Panc1 (cell line): ENCODE measurements around the gene GRIFIN. TPM values are rescaled to one million over a fixed set of nuclear protein-coding genes. Genes with fewer than 3 reads are reported as not detected.

Experiments
- ATAC-seq: fragments of 200-7000 bp; cut with Tn5 transposase; 2 replicates; pipeline ENCODE4 v1.9.1; 2020; ENCODE audit warnings: mild to moderate bottlenecking, moderate library complexity
- BruUV-seq: library from RNA; stranded (reverse); fragments of 400-500 nt; replicated peaks from 2 replicates; lab custom pipeline; 2021; lab: Mats Ljungman, UMichigan
- CTCF ChIA-PET: fragments of 300-600 bp; sonication (Branson Sonifier 250); formaldehyde crosslinking; loops from one replicate; lab custom pipeline; 2022; ENCODE audit warnings: antibody characterized with exemption; lab: Charles Lee
- POLR2A ChIA-PET: fragments of 300-600 bp; sonication (Branson Sonifier 250); formaldehyde crosslinking; loops from one replicate; lab custom pipeline; 2022; ENCODE audit warnings: antibody characterized with exemption; lab: Charles Lee
- DNase-seq: peaks from one replicate; pipeline ENCODE4 v3.0.0-alpha.2; 2010; ENCODE audit warnings: low read depth, low spot score
- H3K27ac ChIP-seq: 2 replicates; pipeline ENCODE4 v1.5.1; 2011; ENCODE audit warnings: mild to moderate bottlenecking, low read length, inconsistent platforms
- H3K27me3 ChIP-seq: fragments of 200-500 bp; sonication (Bioruptor generic); 2 replicates; pipeline ENCODE4 v1.6.0; 2014; ENCODE audit warnings: low read length, inconsistent platforms; ENCODE audit not compliant: control insufficient read depth, insufficient read depth
- H3K36me3 ChIP-seq: fragments of 200-500 bp; sonication (Bioruptor generic); 2 replicates; pipeline ENCODE4 v1.5.1; 2014; ENCODE audit warnings: inconsistent platforms, mild to moderate bottlenecking, low read length, moderate library complexity; ENCODE audit not compliant: control insufficient read depth, insufficient read depth
- H3K4me1 ChIP-seq: 2 replicates; pipeline ENCODE4 v1.5.1; 2011; ENCODE audit warnings: inconsistent platforms, mild to moderate bottlenecking, low read length, moderate library complexity; ENCODE audit not compliant: control insufficient read depth, insufficient read depth
- H3K4me3 ChIP-seq, 2 experiments: 2 replicates each; pipeline ENCODE4 v1.5.1; 2011 to 2012; ENCODE audit warnings: low read depth in 2 of 2, low read length in 2 of 2, mild to moderate bottlenecking in 2 of 2, inconsistent platforms in 1 of 2, moderate library complexity in 1 of 2
- H3K9me3 ChIP-seq: fragments of 200-500 bp; sonication (Bioruptor generic); 2 replicates; pipeline ENCODE4 v1.5.1; 2014; ENCODE audit warnings: low read depth, mild to moderate bottlenecking, inconsistent platforms, low read length, moderate library complexity; ENCODE audit not compliant: control insufficient read depth, insufficient read depth
- POLR2AphosphoS5 ChIP-seq: IDR thresholded peaks from 2 replicates; pipeline ENCODE4 v1.6.1; 2012; ENCODE audit warnings: mild to moderate bottlenecking, low read depth, low read length, moderate library complexity
- SIN3A ChIP-seq: IDR thresholded peaks from 2 replicates; pipeline ENCODE4 v1.6.1; 2012; ENCODE audit warnings: low read depth, mild to moderate bottlenecking, low read length, moderate library complexity, borderline replicate concordance; ENCODE audit not compliant: insufficient read depth
- TCF7L2 ChIP-seq: IDR thresholded peaks from 2 replicates; pipeline ENCODE4 v1.6.1; 2011; ENCODE audit warnings: mild to moderate bottlenecking, low read depth, low read length, inconsistent platforms
- in situ Hi-C: cut with HindIII; loops from 2 replicates; pipeline ENCODE4 v1.10.0; 2016; ENCODE audit warnings: low sequenced_read_pairs, low pct_unique_long_range_greater_than_20kb
- intact Hi-C: fragments of 100-400 bp; cut with micrococcal nuclease; formaldehyde crosslinking; loops from one replicate; pipeline ENCODE4 v1.10.0; 2022; ENCODE audit not compliant: unreplicated experiment
- total RNA-seq: library from RNA; stranded (reverse); gene quantifications from one replicate; pipeline ENCODE4 v1.2.1, GENCODE V29; 2021; ENCODE audit not compliant: unreplicated experiment
- TF ChIP-seq, protein P1 (sequence below), 2 experiments: IDR thresholded peaks; 2 replicates each; pipeline ENCODE4 v1.6.1; 2011 to 2012; ENCODE audit warnings: low read depth in 2 of 2, control low read depth in 1 of 2, low read length in 1 of 2, mild to moderate bottlenecking in 1 of 2, moderate library complexity in 1 of 2; ENCODE audit not compliant: insufficient read depth in 1 of 2
- TF ChIP-seq, protein P2 (sequence below): fragments of 450-650 bp; IDR thresholded peaks from 2 replicates; pipeline ENCODE4 v1.5.1; 2017; ENCODE audit warnings: mild to moderate bottlenecking

The GRIFIN gene
- total RNA-seq, 1 experiment from 2014 or later = not detected

DNA sequence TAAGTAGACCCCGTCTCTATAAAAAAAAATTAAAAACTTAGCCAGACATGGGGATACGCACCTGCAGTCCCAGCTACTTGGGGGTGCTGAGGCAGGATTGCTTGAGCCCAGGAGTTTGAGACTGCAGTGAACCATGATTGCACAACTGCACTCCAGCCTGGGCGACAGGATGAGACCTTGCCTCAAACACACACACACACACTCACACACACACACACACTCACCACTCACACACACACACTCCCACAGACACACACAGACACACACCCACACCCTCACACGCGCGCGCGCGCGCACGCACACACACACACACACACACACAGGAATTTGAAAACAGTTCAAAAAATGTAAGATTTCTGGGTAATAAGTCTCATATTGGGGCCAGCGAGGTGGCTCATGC lies 8.7 kb upstream of the GRIFIN start:
- Histone ChIP-seq H3K9me3 (peaks cover 4% of the 10 kb centered on the region; the same call in 1 of the 2 replicates), H3K4me1 (peaks cover 8% of the 10 kb centered on the region), H3K36me3 (no peaks in the 10 kb centered on the region), H3K27ac (no peak overlapping the region), H3K4me3 (no peak overlapping the region), H3K27me3 (no peaks in the 10 kb centered on the region)
- TF ChIP-seq, protein P1, sequence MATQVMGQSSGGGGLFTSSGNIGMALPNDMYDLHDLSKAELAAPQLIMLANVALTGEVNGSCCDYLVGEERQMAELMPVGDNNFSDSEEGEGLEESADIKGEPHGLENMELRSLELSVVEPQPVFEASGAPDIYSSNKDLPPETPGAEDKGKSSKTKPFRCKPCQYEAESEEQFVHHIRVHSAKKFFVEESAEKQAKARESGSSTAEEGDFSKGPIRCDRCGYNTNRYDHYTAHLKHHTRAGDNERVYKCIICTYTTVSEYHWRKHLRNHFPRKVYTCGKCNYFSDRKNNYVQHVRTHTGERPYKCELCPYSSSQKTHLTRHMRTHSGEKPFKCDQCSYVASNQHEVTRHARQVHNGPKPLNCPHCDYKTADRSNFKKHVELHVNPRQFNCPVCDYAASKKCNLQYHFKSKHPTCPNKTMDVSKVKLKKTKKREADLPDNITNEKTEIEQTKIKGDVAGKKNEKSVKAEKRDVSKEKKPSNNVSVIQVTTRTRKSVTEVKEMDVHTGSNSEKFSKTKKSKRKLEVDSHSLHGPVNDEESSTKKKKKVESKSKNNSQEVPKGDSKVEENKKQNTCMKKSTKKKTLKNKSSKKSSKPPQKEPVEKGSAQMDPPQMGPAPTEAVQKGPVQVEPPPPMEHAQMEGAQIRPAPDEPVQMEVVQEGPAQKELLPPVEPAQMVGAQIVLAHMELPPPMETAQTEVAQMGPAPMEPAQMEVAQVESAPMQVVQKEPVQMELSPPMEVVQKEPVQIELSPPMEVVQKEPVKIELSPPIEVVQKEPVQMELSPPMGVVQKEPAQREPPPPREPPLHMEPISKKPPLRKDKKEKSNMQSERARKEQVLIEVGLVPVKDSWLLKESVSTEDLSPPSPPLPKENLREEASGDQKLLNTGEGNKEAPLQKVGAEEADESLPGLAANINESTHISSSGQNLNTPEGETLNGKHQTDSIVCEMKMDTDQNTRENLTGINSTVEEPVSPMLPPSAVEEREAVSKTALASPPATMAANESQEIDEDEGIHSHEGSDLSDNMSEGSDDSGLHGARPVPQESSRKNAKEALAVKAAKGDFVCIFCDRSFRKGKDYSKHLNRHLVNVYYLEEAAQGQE (IDR thresholded peaks at IDR 0.05; ENCODE audit: insufficient read depth in 1 of 2, low read depth in 2 of 2, low read length in 1 of 2) = no peak
- TF ChIP-seq POLR2AphosphoS5 (no peak), TCF7L2 (no peak), SIN3A (no peak)
- TF ChIP-seq, protein P2, sequence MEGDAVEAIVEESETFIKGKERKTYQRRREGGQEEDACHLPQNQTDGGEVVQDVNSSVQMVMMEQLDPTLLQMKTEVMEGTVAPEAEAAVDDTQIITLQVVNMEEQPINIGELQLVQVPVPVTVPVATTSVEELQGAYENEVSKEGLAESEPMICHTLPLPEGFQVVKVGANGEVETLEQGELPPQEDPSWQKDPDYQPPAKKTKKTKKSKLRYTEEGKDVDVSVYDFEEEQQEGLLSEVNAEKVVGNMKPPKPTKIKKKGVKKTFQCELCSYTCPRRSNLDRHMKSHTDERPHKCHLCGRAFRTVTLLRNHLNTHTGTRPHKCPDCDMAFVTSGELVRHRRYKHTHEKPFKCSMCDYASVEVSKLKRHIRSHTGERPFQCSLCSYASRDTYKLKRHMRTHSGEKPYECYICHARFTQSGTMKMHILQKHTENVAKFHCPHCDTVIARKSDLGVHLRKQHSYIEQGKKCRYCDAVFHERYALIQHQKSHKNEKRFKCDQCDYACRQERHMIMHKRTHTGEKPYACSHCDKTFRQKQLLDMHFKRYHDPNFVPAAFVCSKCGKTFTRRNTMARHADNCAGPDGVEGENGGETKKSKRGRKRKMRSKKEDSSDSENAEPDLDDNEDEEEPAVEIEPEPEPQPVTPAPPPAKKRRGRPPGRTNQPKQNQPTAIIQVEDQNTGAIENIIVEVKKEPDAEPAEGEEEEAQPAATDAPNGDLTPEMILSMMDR = no peak
- intact Hi-C loops = no loop called here
- POLR2A ChIA-PET = no interaction called here
- no TSS peak for BruUV-seq
- no peak for DNase-seq
- in situ Hi-C loops = no loop called here
- CTCF ChIA-PET = no interaction called here
- ATAC-seq = no peak

DNA sequence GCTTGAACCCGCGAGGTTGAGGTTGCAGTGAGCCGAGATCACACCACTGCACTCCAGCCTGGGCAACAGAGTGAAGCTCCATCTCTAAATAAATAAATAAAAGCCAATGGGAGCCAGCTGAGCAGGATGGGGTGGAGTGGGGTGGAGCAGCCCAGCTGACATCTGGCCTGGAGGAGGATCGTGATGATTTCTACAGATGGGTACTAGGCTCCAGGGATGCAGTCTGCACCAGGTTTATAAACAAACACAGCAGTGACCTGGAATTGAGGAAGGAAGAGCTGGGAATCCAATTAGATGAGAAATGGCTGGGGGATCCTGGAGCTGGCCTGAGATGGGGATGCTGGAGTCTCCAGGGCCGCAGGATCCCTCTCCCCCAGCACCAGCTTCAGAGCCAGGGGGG lies 7.3 kb upstream of the GRIFIN start:
- Histone ChIP-seq H3K27ac (no peak overlapping the region), H3K27me3 (no peaks in the 10 kb centered on the region), H3K36me3 (no peaks in the 10 kb centered on the region), H3K4me3 (no peak overlapping the region), H3K4me1 (peaks cover 11% of the 10 kb centered on the region), H3K9me3 (peaks cover 4% of the 10 kb centered on the region; the same call in 1 of the 2 replicates)
- BruUV-seq = no TSS peak
- CTCF ChIA-PET = interaction anchor here (0.5 to 0.6 kb wide), 3 partner anchors 34 to 69 kb away, joined by 3 to 14 read pairs (median 3); no protein-coding TSS in a partner anchor
- ATAC-seq = no peak
- in situ Hi-C loops = no loop called here
- DNase-seq = no peak
- TF ChIP-seq, protein P2 = no peak
- no peak for TF ChIP-seq SIN3A
- POLR2A ChIA-PET = no interaction called here
- intact Hi-C loops = no loop called here
